ENCODE measurements around the gene RADX. TPM values are rescaled to one million over a fixed set of nuclear protein-coding genes. Genes with fewer than 3 reads are reported as not detected.

Gene RADX
- polyA plus RNA-seq, 1 experiment = 0.09 TPM

- TF ChIP-seq CTCF (IDR thresholded peaks at IDR 0.05; ENCODE audit: insufficient read depth, low read depth, low read length) = no peak
- Histone ChIP-seq H3K4me3 (ENCODE audit: low read depth, low read length) (no peak overlapping the region), H3K36me3 (ENCODE audit: control insufficient read depth, insufficient read depth, low read length) (no peaks in the 10 kb centered on the region), H3K27me3 (ENCODE audit: control insufficient read depth, insufficient read depth, low read length) (no peaks in the 10 kb centered on the region)
- DNase-seq (ENCODE audit: low read depth) = no peak
- POLR2A ChIA-PET = no interaction called here
- CTCF ChIA-PET = interaction anchor here (0.6 kb wide), 1 partner anchor 1216 kb away, joined by 3 read pairs; no protein-coding TSS in a partner anchor
Measured at GRCh38 chrX:106585478-106585877, 26.3 kb upstream of the RADX start.

GRCh38 chrX:106588801-106589200, 23.0 kb upstream of the RADX start:
- CTCF ChIA-PET = no interaction called here

GRCh38 chrX:106599411-106599810, 12.4 kb upstream of the RADX start:
- no peak for DNase-seq (ENCODE audit: low read depth)
- Histone ChIP-seq H3K4me3 (ENCODE audit: low read depth, low read length) (no peak overlapping the region), H3K36me3 (ENCODE audit: control insufficient read depth, insufficient read depth, low read length) (no peaks in the 10 kb centered on the region), H3K27me3 (ENCODE audit: control insufficient read depth, insufficient read depth, low read length) (no peaks in the 10 kb centered on the region)
- TF ChIP-seq CTCF (IDR thresholded peaks at IDR 0.05; ENCODE audit: insufficient read depth, low read depth, low read length) = no peak
- POLR2A ChIA-PET = no interaction called here
- CTCF ChIA-PET = no interaction called here

More at GRCh38 chrX:106588801-106589200, 23.0 kb upstream of the RADX start:
- no peak for DNase-seq (ENCODE audit: low read depth)
- no peak overlapping the region for H3K4me3 ChIP-seq (ENCODE audit: low read depth, low read length)
- H3K27me3 ChIP-seq (ENCODE audit: control insufficient read depth, insufficient read depth, low read length) = no peaks in the 10 kb centered on the region
- TF ChIP-seq CTCF (IDR thresholded peaks at IDR 0.05; ENCODE audit: insufficient read depth, low read depth, low read length) = no peak
- no peaks in the 10 kb centered on the region for H3K36me3 ChIP-seq (ENCODE audit: control insufficient read depth, insufficient read depth, low read length)
- POLR2A ChIA-PET = no interaction called here

- no peaks in the 10 kb centered on the region for H3K27me3 ChIP-seq (ENCODE audit: control insufficient read depth, insufficient read depth, low read length)
- CTCF ChIA-PET = no interaction called here
- no peaks in the 10 kb centered on the region for H3K36me3 ChIP-seq (ENCODE audit: control insufficient read depth, insufficient read depth, low read length)
- POLR2A ChIA-PET = no interaction called here
- no peak for TF ChIP-seq CTCF (IDR thresholded peaks at IDR 0.05; ENCODE audit: insufficient read depth, low read depth, low read length)
- DNase-seq (ENCODE audit: low read depth) = no peak
- no peak overlapping the region for H3K4me3 ChIP-seq (ENCODE audit: low read depth, low read length)
Measured at GRCh38 chrX:106606571-106606970, 5.2 kb upstream of the RADX start.

GRCh38 chrX:106608016-106608415, 3.8 kb upstream of the RADX start:
- H3K27me3 ChIP-seq (ENCODE audit: control insufficient read depth, insufficient read depth, low read length) = no peaks in the 10 kb centered on the region
- ChIA-PET POLR2A (no interaction called here), CTCF (no interaction called here)
- no peak for TF ChIP-seq CTCF (IDR thresholded peaks at IDR 0.05; ENCODE audit: insufficient read depth, low read depth, low read length)
- no peak overlapping the region for H3K4me3 ChIP-seq (ENCODE audit: low read depth, low read length)
- no peak for DNase-seq (ENCODE audit: low read depth)
- no peaks in the 10 kb centered on the region for H3K36me3 ChIP-seq (ENCODE audit: control insufficient read depth, insufficient read depth, low read length)

Measured in BJ (cell line).